Measurements from ENCODE around the gene ULK3.

- TF ChIP-seq CTCF (IDR thresholded peaks at IDR 0.05) = no peak
- no peak for TF ChIP-seq POLR2A (IDR thresholded peaks at IDR 0.05)
Observed at GRCh38 chr15:74868059-74868458, 25.1 kb upstream of the ULK3 start.

Measured in esophagus squamous epithelium (tissue), 4 donors.